HG03135 (cell line): ENCODE data around the gene ADAMTSL1.

Experiments used
- ATAC-seq: cut with Tn5 transposase; IDR thresholded peaks from one replicate; pipeline ENCODE4 v1.9.1; 2021; ENCODE audit warnings: mild to moderate bottlenecking, moderate library complexity; ENCODE audit not compliant: unreplicated experiment

Gene ADAMTSL1

DNA sequence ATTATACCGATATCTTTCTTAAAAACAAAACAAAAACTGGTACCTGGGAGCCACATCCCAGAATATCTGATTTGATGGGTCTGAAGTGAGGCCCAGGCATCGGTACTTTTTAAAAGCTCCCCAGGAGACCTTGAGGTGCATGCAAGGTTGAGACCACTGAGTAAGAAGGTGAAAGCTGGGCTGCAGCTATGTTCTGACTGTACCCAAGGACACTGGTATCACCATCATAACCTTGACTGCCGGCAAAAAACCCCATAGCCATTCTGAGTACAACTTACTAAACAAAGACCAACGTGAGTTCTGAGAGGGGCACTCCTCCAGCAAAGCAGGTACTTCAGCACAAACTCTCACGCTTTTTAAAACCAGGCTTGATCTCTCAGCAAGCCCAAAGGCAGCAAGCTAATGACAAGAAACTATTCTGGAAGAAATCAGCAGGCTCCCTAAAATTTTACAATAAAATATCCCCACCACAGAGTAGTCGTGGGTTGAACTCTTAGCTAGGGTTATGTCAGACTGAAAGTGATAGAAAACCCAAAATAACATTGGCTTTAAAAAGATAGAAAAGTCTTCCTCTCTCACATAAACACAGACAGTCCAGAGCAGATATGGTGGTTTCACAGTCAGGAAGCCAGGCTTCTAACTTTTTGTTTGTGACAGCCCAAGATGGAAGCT lies 295.1 kb downstream of the ADAMTSL1 start:
- ATAC-seq, result peak; percentile 86

- ATAC-seq, result no peak
Observed at GRCh38 chr9:18770131-18770908, 296.4 kb downstream of the ADAMTSL1 start.

- no peak for ATAC-seq
Observed at GRCh38 chr9:18771011-18771410, 297.1 kb downstream of the ADAMTSL1 start.

- ATAC-seq, result no peak
Observed at GRCh38 chr9:18771763-18772162, 297.8 kb downstream of the ADAMTSL1 start.

GRCh38 chr9:18775241-18775640 lies 301.3 kb downstream of the ADAMTSL1 start:
- ATAC-seq, result no peak

DNA sequence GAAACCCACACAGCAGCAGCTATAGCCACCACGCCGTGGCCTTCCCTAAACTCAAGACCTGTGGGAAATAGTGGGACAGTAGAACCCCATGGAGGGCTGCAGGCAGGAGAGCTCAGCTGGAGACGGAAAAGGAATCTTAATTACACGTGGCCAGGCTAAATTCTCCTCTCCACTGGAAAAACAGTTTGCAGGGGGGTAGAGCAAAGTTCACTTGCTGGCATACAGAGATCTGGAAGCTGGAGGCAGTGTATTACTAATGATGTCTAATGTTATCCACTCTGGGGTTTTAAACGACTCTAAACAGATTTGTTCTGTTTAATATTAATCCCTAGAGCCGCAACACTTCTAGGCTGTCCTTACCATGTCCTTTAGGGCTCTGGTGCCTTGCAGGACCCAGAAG lies 302.0 kb downstream of the ADAMTSL1 start:
- no peak for ATAC-seq

DNA sequence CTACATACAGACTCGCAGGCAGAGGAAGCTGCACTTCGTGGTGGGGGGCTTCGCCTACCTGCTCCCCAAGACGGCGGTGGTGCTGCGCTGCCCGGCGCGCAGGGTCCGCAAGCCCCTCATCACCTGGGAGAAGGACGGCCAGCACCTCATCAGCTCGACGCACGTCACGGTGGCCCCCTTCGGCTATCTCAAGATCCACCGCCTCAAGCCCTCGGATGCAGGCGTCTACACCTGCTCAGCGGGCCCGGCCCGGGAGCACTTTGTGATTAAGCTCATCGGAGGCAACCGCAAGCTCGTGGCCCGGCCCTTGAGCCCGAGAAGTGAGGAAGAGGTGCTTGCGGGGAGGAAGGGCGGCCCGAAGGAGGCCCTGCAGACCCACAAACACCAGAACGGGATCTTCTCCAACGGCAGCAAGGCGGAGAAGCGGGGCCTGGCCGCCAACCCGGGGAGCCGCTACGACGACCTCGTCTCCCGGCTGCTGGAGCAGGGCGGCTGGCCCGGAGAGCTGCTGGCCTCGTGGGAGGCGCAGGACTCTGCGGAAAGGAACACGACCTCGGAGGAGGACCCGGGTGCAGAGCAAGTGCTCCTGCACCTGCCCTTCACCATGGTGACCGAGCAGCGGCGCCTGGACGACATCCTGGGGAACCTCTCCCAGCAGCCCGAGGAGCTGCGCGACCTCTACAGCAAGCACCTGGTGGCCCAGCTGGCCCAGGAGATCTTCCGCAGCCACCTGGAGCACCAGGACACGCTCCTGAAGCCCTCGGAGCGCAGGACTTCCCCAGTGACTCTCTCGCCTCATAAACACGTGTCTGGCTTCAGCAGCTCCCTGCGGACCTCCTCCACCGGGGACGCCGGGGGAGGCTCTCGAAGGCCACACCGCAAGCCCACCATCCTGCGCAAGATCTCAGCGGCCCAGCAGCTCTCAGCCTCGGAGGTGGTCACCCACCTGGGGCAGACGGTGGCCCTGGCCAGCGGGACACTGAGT lies 303.2 kb downstream of the ADAMTSL1 start:
- ATAC-seq, result no peak

DNA sequence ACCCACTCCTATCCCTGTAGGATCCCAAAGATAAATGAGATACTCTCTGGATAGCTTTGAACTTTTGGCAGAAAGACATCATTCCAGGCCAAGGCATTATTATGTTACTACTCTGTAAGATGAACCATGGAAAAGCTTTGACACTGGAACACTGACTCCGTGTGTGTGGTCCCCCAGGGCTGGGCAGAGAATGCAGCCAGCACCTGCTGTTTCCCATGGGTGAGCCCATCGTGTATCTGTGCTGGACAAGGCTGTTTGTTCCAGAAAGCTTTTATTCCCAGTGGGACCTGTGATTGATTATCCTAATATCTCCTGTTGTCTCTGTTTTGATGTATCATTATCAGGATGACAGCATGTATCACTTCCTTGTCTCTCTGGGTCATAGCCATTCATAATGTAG lies 304.2 kb downstream of the ADAMTSL1 start:
- no peak for ATAC-seq

- no peak for ATAC-seq
Observed at GRCh38 chr9:18778846-18779245, 304.9 kb downstream of the ADAMTSL1 start.

GRCh38 chr9:18783909-18784308 lies 310.0 kb downstream of the ADAMTSL1 start:
- ATAC-seq, result no peak

GRCh38 chr9:18785604-18786003 lies 311.7 kb downstream of the ADAMTSL1 start:
- ATAC-seq, result no peak

DNA sequence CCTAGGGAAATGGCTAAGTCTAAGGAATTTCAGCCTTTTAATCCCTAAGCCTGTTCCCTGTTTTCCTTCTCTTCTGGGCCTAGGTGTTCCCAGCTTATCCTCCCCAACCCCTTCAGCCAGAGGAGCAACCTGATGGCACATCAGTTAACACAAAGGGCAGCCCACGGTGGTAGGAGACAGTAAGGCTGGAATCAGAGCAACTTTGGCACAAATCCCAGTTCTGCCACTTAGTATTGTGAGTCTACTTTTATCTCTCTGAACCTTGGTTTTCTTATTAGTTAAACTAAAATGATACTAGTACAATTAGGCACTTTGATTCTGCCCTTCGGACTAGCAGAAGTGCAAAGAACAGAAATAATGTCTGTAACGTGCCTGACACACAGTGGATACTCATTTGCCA lies 312.2 kb downstream of the ADAMTSL1 start:
- ATAC-seq, result no peak

- ATAC-seq, result no peak
Observed at GRCh38 chr9:18786911-18787650, 313.1 kb downstream of the ADAMTSL1 start.

DNA sequence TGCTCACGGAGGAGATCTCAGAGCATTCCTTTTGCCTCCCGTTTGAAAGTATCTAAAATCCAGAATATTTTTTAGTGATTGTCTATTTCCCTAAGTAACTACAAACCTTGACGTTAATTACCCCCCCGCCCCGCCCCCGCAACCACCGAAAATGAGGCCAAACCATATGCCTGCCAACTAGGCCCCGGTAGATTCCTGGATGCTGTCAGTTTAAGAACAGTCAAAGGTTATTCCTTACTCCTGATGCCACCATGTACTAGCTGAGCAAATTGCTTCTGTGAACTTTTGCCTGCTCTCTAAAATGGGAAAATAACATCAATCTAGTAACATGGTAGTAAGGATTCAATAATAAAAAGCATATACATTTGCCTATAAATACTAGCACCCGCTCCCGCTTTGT lies 314.3 kb downstream of the ADAMTSL1 start:
- no peak for ATAC-seq

- ATAC-seq, result no peak
Observed at GRCh38 chr9:18791074-18791473, 317.1 kb downstream of the ADAMTSL1 start.

DNA sequence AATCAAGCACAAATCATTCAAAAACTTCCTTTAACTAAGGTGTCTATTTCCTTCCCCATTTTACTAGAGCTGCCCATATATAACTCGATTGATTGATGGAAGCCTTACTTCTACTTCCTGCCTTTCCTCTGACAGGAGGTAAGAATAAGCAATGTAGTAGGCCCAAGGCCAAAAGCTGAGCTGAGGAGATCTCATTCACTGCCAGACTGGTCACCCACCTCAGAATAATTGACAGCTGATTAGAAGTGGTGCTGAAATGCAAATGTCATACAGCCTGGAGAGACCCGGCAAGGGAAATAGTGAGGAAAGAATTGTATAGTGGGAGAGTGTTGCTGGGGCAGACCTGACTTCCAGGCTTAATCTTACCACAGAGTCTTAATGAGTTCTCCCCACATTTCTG lies 319.2 kb downstream of the ADAMTSL1 start:
- ATAC-seq, result no peak

DNA sequence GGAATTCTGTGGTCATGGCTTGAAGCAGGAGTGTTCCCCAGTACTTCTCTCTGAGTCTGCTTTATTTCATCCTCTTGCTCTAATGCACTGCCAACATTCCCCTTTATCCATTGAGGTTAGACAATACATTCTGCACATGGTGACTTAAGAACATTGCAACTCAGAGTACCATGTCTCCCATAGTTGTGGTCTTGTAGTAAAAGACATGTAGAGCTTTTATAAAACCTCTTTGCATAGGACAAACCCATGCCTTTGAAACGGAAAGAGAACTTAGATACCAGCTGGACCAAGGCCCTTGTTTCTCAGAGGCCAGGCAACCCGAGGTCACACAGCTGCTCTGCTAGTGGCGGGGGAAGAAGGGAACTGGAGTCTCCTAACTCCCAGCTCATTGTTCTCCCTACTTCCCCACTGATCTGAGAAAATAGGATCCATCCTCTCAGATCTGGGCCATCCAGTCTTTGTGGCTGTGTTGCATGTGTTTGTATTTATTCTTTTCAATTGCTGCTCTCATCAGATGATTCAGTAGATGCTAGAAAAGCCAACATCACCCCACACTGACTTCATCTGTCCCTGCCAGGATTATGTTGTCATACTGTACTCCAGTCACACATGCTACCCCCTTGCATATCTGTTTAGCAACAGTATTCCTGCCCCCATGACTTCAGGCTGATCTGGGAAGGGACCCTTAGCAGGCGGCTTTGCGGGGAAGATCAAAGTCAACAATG lies 322.2 kb downstream of the ADAMTSL1 start:
- no peak for ATAC-seq

DNA sequence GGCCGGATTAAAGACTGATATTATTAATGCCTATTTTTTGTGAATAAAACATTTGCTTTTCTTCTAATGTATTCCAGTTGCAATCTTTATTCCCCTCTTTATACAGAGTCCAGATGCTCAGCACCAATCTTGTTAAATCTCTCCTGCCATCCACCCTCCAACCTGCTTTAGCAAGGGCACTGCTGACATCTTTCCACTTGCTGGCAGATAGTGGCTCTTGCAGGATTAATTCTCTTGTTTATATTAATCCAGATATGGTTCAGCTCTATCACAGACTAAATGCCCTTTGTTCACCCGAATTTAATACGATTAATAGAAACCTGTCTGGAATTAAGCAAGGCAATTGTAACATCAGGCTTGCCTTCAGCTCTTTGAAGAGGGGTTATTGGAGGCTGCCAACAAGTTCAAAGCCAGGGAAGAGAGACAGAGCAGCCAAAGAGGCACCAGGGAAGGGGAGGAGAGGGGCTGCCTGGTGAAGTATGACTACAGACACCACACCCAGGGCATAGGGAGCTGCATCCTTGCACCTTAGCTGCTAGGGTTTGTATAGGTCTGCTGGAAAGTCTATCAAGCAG lies 322.8 kb downstream of the ADAMTSL1 start:
- no peak for ATAC-seq

DNA sequence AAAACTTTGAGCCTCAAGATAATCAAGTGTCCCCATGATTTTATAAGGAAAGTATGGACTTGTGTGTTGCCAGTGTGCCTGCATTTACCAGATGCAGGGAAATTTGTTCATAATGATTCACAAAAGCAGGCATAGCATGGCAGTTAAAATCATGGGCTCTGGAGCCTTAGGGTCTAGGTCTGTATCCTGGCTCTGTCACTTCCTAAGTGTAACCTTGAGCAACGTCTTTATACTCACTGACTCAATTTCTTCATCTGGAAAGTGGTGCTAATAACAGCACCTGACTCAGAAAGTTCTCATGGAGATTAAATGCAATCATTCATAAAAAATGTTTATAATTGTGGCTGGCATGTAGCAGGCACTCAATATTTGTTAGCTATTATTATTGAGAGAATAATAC lies 324.2 kb downstream of the ADAMTSL1 start:
- ATAC-seq, result no peak
